KMS-11 (cell line): ENCODE data around the gene ADAMTS1.
A peak's percentile ranks its signal among the peaks of the same experiment; 100 is the strongest.

Experiments used
- H2AFZ ChIP-seq: fragments of 200-600 bp; sonication (generic); 2 replicates; pipeline ENCODE4 v1.6.1; 2016; ENCODE audit warnings: antibody characterized with exemption, mixed run types, low read depth
- H3K27ac ChIP-seq: fragments of 200-600 bp; sonication (generic); 2 replicates; pipeline ENCODE4 v1.6.1; 2016; ENCODE audit warnings: mild to moderate bottlenecking, mixed run types
- H3K27me3 ChIP-seq: fragments of 200-600 bp; sonication (generic); 2 replicates; pipeline ENCODE4 v1.6.1; 2017; ENCODE audit warnings: mild to moderate bottlenecking, low read depth, mixed run types, moderate library complexity; ENCODE audit not compliant: insufficient read depth
- H3K36me3 ChIP-seq: fragments of 200-600 bp; sonication (generic); 2 replicates; pipeline ENCODE4 v1.6.1; 2017; ENCODE audit warnings: mild to moderate bottlenecking, mixed run types; ENCODE audit not compliant: insufficient read depth
- H3K4me1 ChIP-seq: fragments of 200-600 bp; sonication (generic); 2 replicates; pipeline ENCODE4 v1.6.1; 2016; ENCODE audit warnings: mild to moderate bottlenecking, low read depth, mixed run types; ENCODE audit not compliant: poor library complexity, severe bottlenecking
- H3K4me2 ChIP-seq: fragments of 200-600 bp; sonication (generic); 2 replicates; pipeline ENCODE4 v1.7.0; 2016; ENCODE audit warnings: mild to moderate bottlenecking, mixed run types
- H3K4me3 ChIP-seq: fragments of 200-600 bp; sonication (generic); IDR thresholded peaks from 2 replicates; pipeline ENCODE4 v1.6.1; 2017; ENCODE audit warnings: low read depth, low read length, mixed read lengths; ENCODE audit not compliant: insufficient read depth
- H3K79me2 ChIP-seq: fragments of 200-600 bp; sonication (generic); 2 replicates; pipeline ENCODE4 v1.6.1; 2016; ENCODE audit warnings: low read depth, mixed run types; ENCODE audit not compliant: insufficient read depth
- H3K9ac ChIP-seq: fragments of 200-600 bp; sonication (generic); 2 replicates; pipeline ENCODE4 v1.6.1; 2016; ENCODE audit warnings: mild to moderate bottlenecking, mixed run types
- H4K20me1 ChIP-seq: fragments of 200-600 bp; sonication (generic); 2 replicates; pipeline ENCODE4 v1.6.1; 2016; ENCODE audit warnings: mild to moderate bottlenecking, mixed run types; ENCODE audit not compliant: insufficient read depth
- TF ChIP-seq, protein P1 (sequence below): fragments of 200-600 bp; sonication (generic); conservative IDR thresholded peaks from 2 replicates; pipeline ENCODE4 v1.6.1; 2017; ENCODE audit warnings: low read depth, mild to moderate bottlenecking, antibody characterized with exemption, low read length, moderate library complexity, mixed read lengths

ADAMTS1 gene

DNA sequence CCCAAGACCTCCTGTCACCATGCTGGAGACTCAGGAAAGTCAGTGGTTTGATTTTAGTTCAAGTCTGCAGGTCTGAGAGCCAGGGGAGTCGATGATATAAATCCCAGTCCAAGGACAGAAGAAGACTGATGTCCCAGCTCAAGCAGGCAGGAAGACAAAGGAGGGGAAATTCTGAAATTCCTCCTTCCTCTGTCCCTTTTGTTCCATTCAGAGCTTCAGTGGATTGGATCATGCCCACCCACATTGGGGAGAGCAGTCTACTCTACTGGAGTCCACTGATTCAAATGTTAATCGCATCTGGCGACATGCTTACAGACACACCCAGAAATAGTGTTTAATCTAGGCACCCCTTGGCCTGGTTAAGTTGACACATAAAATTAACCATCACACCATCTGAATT, 7.2 kb upstream of the ADAMTS1 start:
- Histone ChIP-seq H3K27ac (no peak overlapping the region), H3K4me1 (peaks cover 4% of the 10 kb centered on the region), H3K36me3 (no peaks in the 10 kb centered on the region), H2AFZ (no peak overlapping the region), H4K20me1 (no peaks in the 10 kb centered on the region), H3K27me3 (no peaks in the 10 kb centered on the region), H3K9ac (no peak overlapping the region), H3K4me2 (no peak overlapping the region), H3K79me2 (no peaks in the 10 kb centered on the region), H3K4me3 (no peak overlapping the region)
- TF ChIP-seq, protein P1, sequence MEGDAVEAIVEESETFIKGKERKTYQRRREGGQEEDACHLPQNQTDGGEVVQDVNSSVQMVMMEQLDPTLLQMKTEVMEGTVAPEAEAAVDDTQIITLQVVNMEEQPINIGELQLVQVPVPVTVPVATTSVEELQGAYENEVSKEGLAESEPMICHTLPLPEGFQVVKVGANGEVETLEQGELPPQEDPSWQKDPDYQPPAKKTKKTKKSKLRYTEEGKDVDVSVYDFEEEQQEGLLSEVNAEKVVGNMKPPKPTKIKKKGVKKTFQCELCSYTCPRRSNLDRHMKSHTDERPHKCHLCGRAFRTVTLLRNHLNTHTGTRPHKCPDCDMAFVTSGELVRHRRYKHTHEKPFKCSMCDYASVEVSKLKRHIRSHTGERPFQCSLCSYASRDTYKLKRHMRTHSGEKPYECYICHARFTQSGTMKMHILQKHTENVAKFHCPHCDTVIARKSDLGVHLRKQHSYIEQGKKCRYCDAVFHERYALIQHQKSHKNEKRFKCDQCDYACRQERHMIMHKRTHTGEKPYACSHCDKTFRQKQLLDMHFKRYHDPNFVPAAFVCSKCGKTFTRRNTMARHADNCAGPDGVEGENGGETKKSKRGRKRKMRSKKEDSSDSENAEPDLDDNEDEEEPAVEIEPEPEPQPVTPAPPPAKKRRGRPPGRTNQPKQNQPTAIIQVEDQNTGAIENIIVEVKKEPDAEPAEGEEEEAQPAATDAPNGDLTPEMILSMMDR = no peak

DNA sequence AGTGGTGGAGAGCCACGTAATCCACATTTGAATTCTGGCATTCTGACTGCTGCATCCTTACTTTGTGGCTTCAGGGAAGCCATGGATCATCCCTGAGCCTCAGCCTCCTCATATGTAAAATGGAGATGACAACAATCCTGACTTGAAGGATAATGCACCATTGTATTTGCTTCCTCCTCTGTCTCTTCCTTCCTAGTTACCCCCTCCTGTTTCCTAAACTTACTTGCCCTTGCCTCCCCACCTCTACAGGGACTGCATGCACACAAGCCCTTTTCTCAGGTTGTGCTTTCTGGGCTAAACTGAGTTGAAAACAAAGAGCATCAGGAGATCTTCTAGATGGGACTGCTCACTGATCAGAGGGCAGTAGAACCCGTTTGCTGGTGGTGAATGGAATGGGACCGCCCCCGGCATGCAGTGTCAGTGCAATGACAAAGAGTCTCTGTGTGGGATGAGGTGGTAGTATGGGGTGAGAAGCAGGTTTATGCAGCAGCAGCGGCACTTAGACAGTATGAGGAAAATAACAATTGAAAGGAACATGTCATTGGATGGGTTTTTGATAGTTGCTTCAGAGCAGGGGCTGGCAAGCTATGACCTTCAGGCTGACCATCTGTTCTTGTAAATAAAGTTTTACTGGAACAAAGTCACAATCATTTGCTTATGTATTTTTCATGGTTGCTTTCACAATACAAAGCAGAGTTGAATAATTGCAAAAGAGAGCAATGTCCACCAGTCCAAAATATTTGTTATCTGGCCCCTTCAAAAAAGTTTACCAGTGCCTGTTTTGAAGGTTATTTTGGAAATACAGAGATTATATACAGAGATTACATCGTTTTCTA, 6.1 kb upstream of the ADAMTS1 start:
- Histone ChIP-seq H3K9ac (no peak overlapping the region), H3K27me3 (no peaks in the 10 kb centered on the region), H3K27ac (no peak overlapping the region), H3K79me2 (no peaks in the 10 kb centered on the region), H3K36me3 (no peaks in the 10 kb centered on the region), H3K4me1 (peaks cover 4% of the 10 kb centered on the region), H3K4me2 (no peak overlapping the region), H2AFZ (no peak overlapping the region), H3K4me3 (no peak overlapping the region), H4K20me1 (no peaks in the 10 kb centered on the region)
- TF ChIP-seq, protein P1 = no peak

DNA sequence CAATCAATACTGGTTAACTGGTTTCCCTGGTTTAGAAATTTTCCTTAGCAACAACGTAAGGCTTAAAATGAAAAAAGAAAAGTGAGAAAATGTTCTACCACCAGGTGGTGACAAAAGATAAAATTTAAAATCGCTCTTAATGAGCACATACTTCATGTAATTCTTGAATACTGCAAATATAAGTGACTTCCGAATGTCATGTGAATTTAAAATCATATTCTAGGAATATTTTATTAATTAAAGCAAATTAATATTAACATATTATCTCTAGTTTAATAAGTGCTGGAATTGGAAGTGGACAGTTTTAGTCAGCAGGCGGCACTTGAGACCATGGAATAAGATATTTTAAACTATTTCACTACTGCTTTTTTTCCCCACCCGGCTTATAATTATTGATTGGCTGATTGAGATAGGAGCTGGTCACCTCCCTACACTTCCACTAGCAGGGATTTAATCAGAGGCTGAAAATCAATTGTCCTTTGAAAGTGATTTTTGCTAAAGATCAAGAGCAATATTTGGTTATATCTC, 5.0 kb upstream of the ADAMTS1 start:
- no peak overlapping the region for H3K4me3 ChIP-seq
- no peak overlapping the region for H2AFZ ChIP-seq
- no peaks in the 10 kb centered on the region for H3K79me2 ChIP-seq
- H3K27ac ChIP-seq = no peak overlapping the region
- H3K36me3 ChIP-seq = no peaks in the 10 kb centered on the region
- H3K9ac ChIP-seq = no peak overlapping the region
- TF ChIP-seq, protein P1 = peak; percentile 79
- no peak overlapping the region; the same call in 1 of the 2 replicates for H3K4me2 ChIP-seq
- H4K20me1 ChIP-seq = no peaks in the 10 kb centered on the region
- H3K4me1 ChIP-seq = peaks cover 4% of the 10 kb centered on the region
- H3K27me3 ChIP-seq = no peaks in the 10 kb centered on the region

DNA sequence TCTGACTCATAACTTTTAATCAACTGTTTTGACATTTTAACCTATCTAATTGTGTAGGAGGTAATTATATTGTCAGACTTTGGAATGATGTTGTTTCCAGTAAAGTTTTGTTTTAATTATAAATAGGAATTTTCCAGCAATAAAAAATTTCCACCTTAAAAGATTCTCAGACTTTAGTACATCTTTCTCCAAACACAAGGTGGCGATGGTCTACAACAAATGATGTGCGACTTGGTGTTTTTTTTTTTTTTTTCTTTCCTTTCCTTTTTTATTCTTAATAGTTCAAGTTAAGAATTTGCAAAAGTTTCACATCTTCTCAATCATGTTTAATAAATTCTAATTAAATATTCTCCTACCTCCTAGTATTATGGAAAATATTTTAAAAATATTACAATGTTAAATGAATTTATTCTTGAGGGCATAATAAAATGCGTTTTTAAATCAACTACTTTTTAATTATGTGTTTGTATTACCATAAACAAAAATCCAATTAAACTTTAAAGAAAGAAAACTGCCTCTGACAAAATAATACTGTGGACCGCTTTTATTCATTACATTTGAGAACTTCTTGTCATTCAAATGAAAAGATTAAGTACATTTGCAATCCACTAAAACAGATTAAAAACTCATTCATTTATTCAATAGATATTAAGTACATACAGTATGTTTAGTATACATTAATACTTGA, 4.4 kb upstream of the ADAMTS1 start:
- Histone ChIP-seq H3K36me3 (no peaks in the 10 kb centered on the region), H3K27ac (no peak overlapping the region), H2AFZ (no peak overlapping the region), H3K9ac (no peak overlapping the region), H3K4me1 (peaks cover 4% of the 10 kb centered on the region), H4K20me1 (no peaks in the 10 kb centered on the region), H3K4me3 (no peak overlapping the region), H3K79me2 (no peaks in the 10 kb centered on the region), H3K27me3 (no peaks in the 10 kb centered on the region), H3K4me2 (peak overlapping the region; percentile 7; the same call in 1 of the 2 replicates)
- TF ChIP-seq, protein P1 = no peak; the same call in 1 of the 2 replicates
